SK-N-SH treated with all-trans-retinoic acid at 6 μM for 48 hours (cell line): ENCODE measurements around the gene NKPD1.

Source experiments
- ATAC-seq: fragments of 200-7000 bp; cut with Tn5 transposase; 3 replicates; pipeline ENCODE4 v1.9.1; 2020; ENCODE audit warnings: mild to moderate bottlenecking, moderate library complexity
- ZFP30 ChIP-seq: fragments of 450-650 bp; formaldehyde crosslinking; IDR thresholded peaks from 2 replicates; pipeline ENCODE4 v1.5.0; 2022; ENCODE audit warnings: mild to moderate bottlenecking, moderate library complexity

Gene NKPD1

GRCh38 chr19:45112111-45112827 is 48.5 kb downstream of the NKPD1 start:
- no peak for ATAC-seq
- TF ChIP-seq ZFP30 (CRISPR knock-in tag) = no peak
